HepG2 (cell line): Measurements from ENCODE around the gene MMP24OS. TPM values are rescaled to one million over a fixed set of nuclear protein-coding genes. Genes with fewer than 3 reads are reported as not detected.

Source experiments
- ATF7 ChIP-seq, 2 experiments: fragments of 450-650 bp in 1 of 2; sonication (generic) in 1 of 2; formaldehyde crosslinking in 1 of 2; IDR thresholded peaks; 2 replicates each; pipeline versions ENCODE4 v1.4.0 to v1.6.1; 2016 to 2020; ENCODE audit warnings: antibody characterized with exemption in 1 of 2, mild to moderate bottlenecking in 1 of 2, missing genetic modification reagents in 1 of 2
- BATF2 ChIP-seq: sonication (generic); formaldehyde crosslinking; IDR thresholded peaks from 2 replicates; pipeline ENCODE4 v1.8.0; 2022; ENCODE audit warnings: mild to moderate bottlenecking, missing genetic modification reagents, moderate library complexity
- FOXK2 ChIP-seq: fragments of 450-650 bp; IDR thresholded peaks from 2 replicates; pipeline ENCODE4 v1.6.1; 2016
- GABPA ChIP-seq, 2 experiments: IDR thresholded peaks; 2 replicates each; pipeline ENCODE4 v1.6.1; 2011 to 2016; ENCODE audit warnings: low read depth in 2 of 2, low read length in 1 of 2, missing biosample characterization in 1 of 2, missing genetic modification characterization in 1 of 2
- HMGA1 ChIP-seq: sonication (generic); formaldehyde crosslinking; conservative IDR thresholded peaks from 2 replicates; pipeline ENCODE4 v1.4.0; 2020; ENCODE audit warnings: missing genetic modification reagents
- NFE2L2 ChIP-seq: fragments of 150-350 bp; IDR thresholded peaks from 2 replicates; pipeline ENCODE4 v1.6.1; 2014; ENCODE audit warnings: low read length
- NRL ChIP-seq: sonication (generic); formaldehyde crosslinking; IDR thresholded peaks from 2 replicates; pipeline ENCODE4 v1.5.0; 2020; ENCODE audit warnings: missing genetic modification reagents, mild to moderate bottlenecking, moderate library complexity, borderline replicate concordance
- SRF ChIP-seq: IDR thresholded peaks from 2 replicates; pipeline ENCODE4 v1.6.1; 2011; ENCODE audit warnings: mild to moderate bottlenecking, low read depth, low read length, moderate library complexity
- ZBTB38 ChIP-seq: sonication (generic); formaldehyde crosslinking; IDR thresholded peaks from 2 replicates; pipeline ENCODE4 v1.5.1; 2020; ENCODE audit warnings: mild to moderate bottlenecking, missing genetic modification reagents
- ZNF136 ChIP-seq: sonication (generic); formaldehyde crosslinking; IDR thresholded peaks from 2 replicates; pipeline ENCODE4 v1.8.1; 2022; ENCODE audit warnings: low read depth, mild to moderate bottlenecking, moderate library complexity, missing genetic modification reagents
- ZNF709 ChIP-seq: sonication (generic); formaldehyde crosslinking; IDR thresholded peaks from 2 replicates; pipeline ENCODE4 v1.5.0; 2020; ENCODE audit warnings: mild to moderate bottlenecking, missing genetic modification reagents
- ZNF768 ChIP-seq: sonication (generic); formaldehyde crosslinking; IDR thresholded peaks from 2 replicates; pipeline ENCODE4 v1.4.0; 2020; ENCODE audit warnings: missing genetic modification reagents
- ZNF816 ChIP-seq: sonication (generic); formaldehyde crosslinking; IDR thresholded peaks from 2 replicates; pipeline ENCODE4 v1.8.0; 2022; ENCODE audit warnings: missing genetic modification reagents, mild to moderate bottlenecking, borderline replicate concordance
- polyA plus RNA-seq, 8 experiments: library from polyadenylated mRNA; depleted of rRNA in 3 of 8; stranded (reverse) in 7 of 8; unstranded in 1 of 8; fragments of >200 nt; fragmentation: Illumina TruSeq in 4 of 8; extraction: Trizol in 4 of 8; gene quantifications; 2 replicates each; pipeline versions ENCODE4 v1.2.1 to v1.2.3, GENCODE V29; 2011 to 2016; ENCODE audit warnings: low read depth in 4 of 8, missing spikeins in 1 of 8, mixed read lengths in 1 of 8; ENCODE audit not compliant: insufficient read depth in 1 of 8
- total RNA-seq, 5 experiments: library from RNA; depleted of rRNA; stranded (reverse); fragments of >200 nt; fragmentation: Illumina TruSeq; extraction: Trizol; gene quantifications; 2 replicates each; pipeline ENCODE4 v1.2.3, GENCODE V29; 2016; ENCODE audit warnings: low read depth in 1 of 5
- TF ChIP-seq, protein P1 (sequence below), 2 experiments: fragments of 450-650 bp in 1 of 2; sonication (generic) in 1 of 2; formaldehyde crosslinking in 1 of 2; IDR thresholded peaks; 2 replicates each; pipeline versions ENCODE4 v1.6.1 to v1.8.0; 2016 to 2022; ENCODE audit warnings: antibody characterized with exemption in 1 of 2, mild to moderate bottlenecking in 1 of 2, missing genetic modification reagents in 1 of 2
- TF ChIP-seq, protein P2 (sequence below): sonication (generic); formaldehyde crosslinking; IDR thresholded peaks from 2 replicates; pipeline ENCODE4 v1.4.0; 2020; ENCODE audit warnings: missing genetic modification reagents
- TF ChIP-seq, protein P3 (sequence below): IDR thresholded peaks from 2 replicates; pipeline ENCODE4 v1.6.1; 2018; ENCODE audit warnings: missing genetic modification reagents

MMP24OS gene
- total and polyA plus RNA-seq, 2 of the 13 experiments (the other 11 are each of a cell fraction or from before 2014, with no cell fraction given): 6.0 to 8.5 TPM

DNA sequence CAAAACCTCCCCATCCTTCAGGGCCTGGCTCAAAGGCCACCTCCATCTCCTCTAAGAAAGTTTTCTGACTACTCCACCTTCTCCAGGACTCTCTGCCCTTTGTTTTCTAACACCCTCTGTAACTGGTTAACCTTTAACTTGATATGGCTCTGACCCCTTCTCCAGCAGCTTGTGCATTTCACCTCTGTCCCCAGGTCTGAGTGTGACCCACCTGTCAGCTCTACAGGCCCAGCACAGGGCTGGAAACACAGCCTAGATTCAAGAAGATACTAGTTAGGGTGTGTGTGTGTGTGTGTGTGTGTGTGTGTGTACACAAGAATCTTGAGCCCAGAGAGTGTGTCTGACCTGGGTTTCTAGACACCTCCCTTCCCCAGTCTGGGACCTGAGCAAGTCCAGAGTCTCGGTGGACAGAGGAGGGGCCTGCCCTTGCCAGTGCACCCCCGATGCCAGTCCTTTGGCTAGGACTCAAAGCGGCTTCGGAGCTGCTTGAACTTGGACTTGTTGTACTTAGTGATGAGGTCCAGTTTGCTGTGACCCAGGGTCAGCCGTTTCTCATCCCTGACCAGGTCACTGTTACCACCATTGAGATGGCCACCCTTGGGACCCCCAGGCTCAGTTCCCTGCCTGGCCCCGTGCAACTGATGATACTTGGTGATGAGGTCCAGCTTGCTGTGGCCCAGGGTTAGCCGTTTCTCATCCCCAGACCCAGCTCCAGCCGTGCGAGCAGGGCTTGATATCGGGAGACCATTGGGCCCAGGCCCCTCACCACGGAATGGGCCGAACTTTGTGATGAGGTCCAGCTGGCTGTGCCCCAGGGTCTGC is 8.4 kb upstream of the MMP24OS start (continued):
- TF ChIP-seq ZNF709 (CRISPR knock-in tag) (peak; percentile 17; the same call in 1 of the 2 replicates), BATF2 (CRISPR knock-in tag) (no peak), NFE2L2 (no peak), SRF (peak; percentile 24; the same call in 1 of the 2 replicates), ATF7 (IDR thresholded peaks at IDR 0.05) (no peak), ATF7 (CRISPR knock-in tag; IDR thresholded peaks at IDR 0.05) (no peak), ZNF136 (CRISPR knock-in tag) (no peak), ZNF768 (CRISPR knock-in tag) (no peak; the same call in 1 of the 2 replicates), GABPA (IDR thresholded peaks at IDR 0.05; ENCODE audit: low read depth, low read length) (no peak), GABPA (CRISPR knock-in tag; IDR thresholded peaks at IDR 0.05; ENCODE audit: low read depth) (peak; percentile 62), FOXK2 (no peak), HMGA1 (CRISPR knock-in tag) (no peak), ZBTB38 (no peak; the same call in none of the 2 replicates), ZNF816 (CRISPR knock-in tag) (no peak), NRL (peak; percentile 69; the same call in 1 of the 2 replicates)
- TF ChIP-seq, protein P1, sequence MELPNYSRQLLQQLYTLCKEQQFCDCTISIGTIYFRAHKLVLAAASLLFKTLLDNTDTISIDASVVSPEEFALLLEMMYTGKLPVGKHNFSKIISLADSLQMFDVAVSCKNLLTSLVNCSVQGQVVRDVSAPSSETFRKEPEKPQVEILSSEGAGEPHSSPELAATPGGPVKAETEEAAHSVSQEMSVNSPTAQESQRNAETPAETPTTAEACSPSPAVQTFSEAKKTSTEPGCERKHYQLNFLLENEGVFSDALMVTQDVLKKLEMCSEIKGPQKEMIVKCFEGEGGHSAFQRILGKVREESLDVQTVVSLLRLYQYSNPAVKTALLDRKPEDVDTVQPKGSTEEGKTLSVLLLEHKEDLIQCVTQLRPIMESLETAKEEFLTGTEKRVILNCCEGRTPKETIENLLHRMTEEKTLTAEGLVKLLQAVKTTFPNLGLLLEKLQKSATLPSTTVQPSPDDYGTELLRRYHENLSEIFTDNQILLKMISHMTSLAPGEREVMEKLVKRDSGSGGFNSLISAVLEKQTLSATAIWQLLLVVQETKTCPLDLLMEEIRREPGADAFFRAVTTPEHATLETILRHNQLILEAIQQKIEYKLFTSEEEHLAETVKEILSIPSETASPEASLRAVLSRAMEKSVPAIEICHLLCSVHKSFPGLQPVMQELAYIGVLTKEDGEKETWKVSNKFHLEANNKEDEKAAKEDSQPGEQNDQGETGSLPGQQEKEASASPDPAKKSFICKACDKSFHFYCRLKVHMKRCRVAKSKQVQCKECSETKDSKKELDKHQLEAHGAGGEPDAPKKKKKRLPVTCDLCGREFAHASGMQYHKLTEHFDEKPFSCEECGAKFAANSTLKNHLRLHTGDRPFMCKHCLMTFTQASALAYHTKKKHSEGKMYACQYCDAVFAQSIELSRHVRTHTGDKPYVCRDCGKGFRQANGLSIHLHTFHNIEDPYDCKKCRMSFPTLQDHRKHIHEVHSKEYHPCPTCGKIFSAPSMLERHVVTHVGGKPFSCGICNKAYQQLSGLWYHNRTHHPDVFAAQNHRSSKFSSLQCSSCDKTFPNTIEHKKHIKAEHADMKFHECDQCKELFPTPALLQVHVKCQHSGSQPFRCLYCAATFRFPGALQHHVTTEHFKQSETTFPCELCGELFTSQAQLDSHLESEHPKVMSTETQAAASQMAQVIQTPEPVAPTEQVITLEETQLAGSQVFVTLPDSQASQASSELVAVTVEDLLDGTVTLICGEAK (IDR thresholded peaks at IDR 0.05): no peak; the same call in 1 of the 2 replicates
- TF ChIP-seq, protein P1 (CRISPR knock-in tag; IDR thresholded peaks at IDR 0.05): no peak
- TF ChIP-seq, protein P2, sequence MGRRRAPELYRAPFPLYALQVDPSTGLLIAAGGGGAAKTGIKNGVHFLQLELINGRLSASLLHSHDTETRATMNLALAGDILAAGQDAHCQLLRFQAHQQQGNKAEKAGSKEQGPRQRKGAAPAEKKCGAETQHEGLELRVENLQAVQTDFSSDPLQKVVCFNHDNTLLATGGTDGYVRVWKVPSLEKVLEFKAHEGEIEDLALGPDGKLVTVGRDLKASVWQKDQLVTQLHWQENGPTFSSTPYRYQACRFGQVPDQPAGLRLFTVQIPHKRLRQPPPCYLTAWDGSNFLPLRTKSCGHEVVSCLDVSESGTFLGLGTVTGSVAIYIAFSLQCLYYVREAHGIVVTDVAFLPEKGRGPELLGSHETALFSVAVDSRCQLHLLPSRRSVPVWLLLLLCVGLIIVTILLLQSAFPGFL (CRISPR knock-in tag): no peak
- TF ChIP-seq, protein P3, sequence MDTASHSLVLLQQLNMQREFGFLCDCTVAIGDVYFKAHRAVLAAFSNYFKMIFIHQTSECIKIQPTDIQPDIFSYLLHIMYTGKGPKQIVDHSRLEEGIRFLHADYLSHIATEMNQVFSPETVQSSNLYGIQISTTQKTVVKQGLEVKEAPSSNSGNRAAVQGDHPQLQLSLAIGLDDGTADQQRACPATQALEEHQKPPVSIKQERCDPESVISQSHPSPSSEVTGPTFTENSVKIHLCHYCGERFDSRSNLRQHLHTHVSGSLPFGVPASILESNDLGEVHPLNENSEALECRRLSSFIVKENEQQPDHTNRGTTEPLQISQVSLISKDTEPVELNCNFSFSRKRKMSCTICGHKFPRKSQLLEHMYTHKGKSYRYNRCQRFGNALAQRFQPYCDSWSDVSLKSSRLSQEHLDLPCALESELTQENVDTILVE (CRISPR knock-in tag): no peak
